IMR-90 (cell line): ENCODE measurements around the gene MRPL40. TPM values are rescaled to one million over a fixed set of nuclear protein-coding genes. Genes with fewer than 3 reads are reported as not detected.

Experiments
- ATAC-seq: fragments of 200-7000 bp; cut with Tn5 transposase; 2 replicates; pipeline ENCODE4 v1.9.1; 2020; ENCODE audit warnings: low read depth, mild to moderate bottlenecking, moderate library complexity
- BruUV-seq: library from RNA; stranded (reverse); fragments of 400-500 nt; replicated peaks from 2 replicates; lab custom pipeline; 2021; lab: Mats Ljungman, UMichigan
- CTCF ChIA-PET: fragments of 300-600 bp; formaldehyde crosslinking; extraction: SDS; loops from one replicate; lab custom pipeline; 2021; ENCODE audit warnings: antibody characterized with exemption; lab: Yijun Ruan, JAX
- POLR2A ChIA-PET: fragments of 300-600 bp; sonication (Branson Sonifier 250); formaldehyde crosslinking; loops from one replicate; lab custom pipeline; 2022; ENCODE audit warnings: antibody characterized with exemption; ENCODE audit not compliant: unreplicated experiment; lab: Charles Lee
- DNase-seq: peaks from one replicate; pipeline ENCODE4 v3.0.0; 2013
- H2AFZ ChIP-seq: replicated peaks from 2 replicates; pipeline ENCODE3; 2013; ENCODE audit warnings: low read length, mild to moderate bottlenecking; ENCODE audit not compliant: poor library complexity
- H2AK5ac ChIP-seq: 2 replicates; pipeline ENCODE4 v1.6.1; 2013; ENCODE audit warnings: low read depth, low read length, inconsistent platforms
- H2AK9ac ChIP-seq: replicated peaks from 2 replicates; pipeline ENCODE3; 2013; ENCODE audit warnings: mild to moderate bottlenecking, low read depth, low read length, moderate library complexity; ENCODE audit not compliant: poor library complexity
- H2BK120ac ChIP-seq: 2 replicates; pipeline ENCODE4 v1.6.1; 2013; ENCODE audit warnings: low read depth, low read length, inconsistent platforms
- H2BK15ac ChIP-seq: 3 replicates; pipeline ENCODE4 v1.6.1; 2013; ENCODE audit warnings: low read depth, low read length, inconsistent platforms
- H2BK20ac ChIP-seq: 2 replicates; pipeline ENCODE4 v1.6.1; 2013; ENCODE audit warnings: low read depth, mild to moderate bottlenecking, inconsistent platforms, low read length, moderate library complexity
- H2BK5ac ChIP-seq: 2 replicates; pipeline ENCODE4 v1.6.1; 2013; ENCODE audit warnings: mild to moderate bottlenecking, low read depth, low read length, inconsistent platforms; ENCODE audit not compliant: poor library complexity, severe bottlenecking
- H3K14ac ChIP-seq: replicated peaks from 2 replicates; pipeline ENCODE4 v1.6.1; 2013; ENCODE audit warnings: low read depth, low read length, inconsistent platforms
- H3K18ac ChIP-seq: 2 replicates; pipeline ENCODE4 v1.6.1; 2013; ENCODE audit warnings: low read depth, low read length, control low read depth
- H3K23ac ChIP-seq: 2 replicates; pipeline ENCODE4 v1.6.1; 2013; ENCODE audit warnings: low read depth, low read length, inconsistent platforms
- H3K27ac ChIP-seq: 2 replicates; pipeline ENCODE4 v1.5.1; 2013; ENCODE audit warnings: mild to moderate bottlenecking, control low read depth, low read length; ENCODE audit not compliant: insufficient read depth
- H3K27me3 ChIP-seq: 2 replicates; pipeline ENCODE4 v1.6.1; 2013; ENCODE audit warnings: low read length; ENCODE audit not compliant: control insufficient read depth, insufficient read depth
- H3K36me3 ChIP-seq: 2 replicates; pipeline ENCODE4 v1.6.1; 2013; ENCODE audit warnings: low read length, mixed read lengths; ENCODE audit not compliant: control insufficient read depth, insufficient read depth
- H3K4ac ChIP-seq: 2 replicates; pipeline ENCODE4 v1.6.1; 2013; ENCODE audit warnings: low read depth, low read length, inconsistent platforms
- H3K4me1 ChIP-seq: 2 replicates; pipeline ENCODE4 v1.6.1; 2013; ENCODE audit warnings: low read length, mixed read lengths; ENCODE audit not compliant: control insufficient read depth, insufficient read depth
- H3K4me2 ChIP-seq: 2 replicates; pipeline ENCODE4 v1.6.1; 2013; ENCODE audit warnings: low read depth, mild to moderate bottlenecking, control low read depth, low read length, moderate library complexity
- H3K4me3 ChIP-seq: 2 replicates; pipeline ENCODE4 v1.5.1; 2013; ENCODE audit warnings: low read depth, mild to moderate bottlenecking, control low read depth, low read length, moderate library complexity; ENCODE audit not compliant: insufficient read depth
- H3K56ac ChIP-seq: 2 replicates; pipeline ENCODE4 v1.6.1; 2013; ENCODE audit warnings: low read length, inconsistent platforms; ENCODE audit not compliant: insufficient read depth; ENCODE audit errors: extremely low read depth
- H3K79me1 ChIP-seq, 2 experiments: 2 replicates each; pipeline ENCODE4 v1.6.1; 2013; ENCODE audit warnings: low read length in 2 of 2, inconsistent platforms in 1 of 2, low read depth in 1 of 2
- H3K9ac ChIP-seq: 2 replicates; pipeline ENCODE4 v1.6.1; 2013; ENCODE audit warnings: low read depth, low read length, control low read depth
- H3K9me1 ChIP-seq: 2 replicates; pipeline ENCODE4 v1.6.1; 2013; ENCODE audit warnings: low read length, inconsistent platforms; ENCODE audit not compliant: insufficient read depth
- H3K9me3 ChIP-seq: 2 replicates; pipeline ENCODE4 v1.6.1; 2013; ENCODE audit warnings: low read length; ENCODE audit not compliant: control insufficient read depth, insufficient read depth
- H4K20me1 ChIP-seq: 2 replicates; pipeline ENCODE4 v1.6.1; 2013; ENCODE audit warnings: low read length, inconsistent platforms; ENCODE audit not compliant: insufficient read depth
- H4K5ac ChIP-seq: 2 replicates; pipeline ENCODE4 v1.6.1; 2013; ENCODE audit warnings: mild to moderate bottlenecking, low read depth, low read length, control low read depth
- H4K8ac ChIP-seq, 2 experiments: 2 replicates each; pipeline ENCODE4 v1.6.1; 2013; ENCODE audit warnings: low read depth in 2 of 2, low read length in 2 of 2, control low read depth in 1 of 2, inconsistent platforms in 1 of 2
- H4K91ac ChIP-seq: 2 replicates; pipeline ENCODE4 v1.6.1; 2013; ENCODE audit warnings: low read depth, low read length, inconsistent platforms; ENCODE audit not compliant: insufficient read depth
- CEBPB ChIP-seq: IDR thresholded peaks from 2 replicates; pipeline ENCODE4 v1.6.1; 2012; ENCODE audit warnings: low read depth, low read length, improper control_type of control experiment
- RFX5 ChIP-seq: IDR thresholded peaks from 2 replicates; pipeline ENCODE4 v1.8.0; 2012; ENCODE audit warnings: low read depth, mild to moderate bottlenecking, low read length, moderate library complexity
- WGBS, 2 experiments: methylation state at CpG; one replicate each; pipeline versions ENCODE4 v1.1.5 to v1.1.7; 2013; ENCODE audit warnings: missing lambda C conversion rate in 2 of 2; ENCODE audit not compliant: insufficient read length in 1 of 2; ENCODE audit errors: extremely low coverage in 2 of 2; 5-methylcytosine and 5-hydroxymethylcytosine counted together
- dilution Hi-C: fragments of 300-500 bp; cut with HindIII; formaldehyde crosslinking; loops from one replicate; pipeline ENCODE4 v1.14.3; 2018; ENCODE audit warnings: low sequenced_read_pairs; ENCODE audit not compliant: unreplicated experiment
- in situ Hi-C: fragments of 300-500 bp; cut with MboI; formaldehyde crosslinking; loops from 3 replicates; pipeline ENCODE4 v1.14.3; 2019; ENCODE audit warnings: low sequenced_read_pairs, inconsistent platforms, mixed read lengths
- intact Hi-C: fragments of 100-400 bp; cut with micrococcal nuclease; formaldehyde crosslinking; loops from 2 replicates; pipeline ENCODE4 v1.10.0; 2022
- polyA plus RNA-seq, 3 experiments: library from polyadenylated mRNA; depleted of rRNA; stranded (reverse); fragments of >200 nt; gene quantifications; 2 replicates each; pipeline ENCODE4 v1.2.3, GENCODE V29; 2012; ENCODE audit warnings: low replicate concordance in 1 of 3
- total RNA-seq: library from RNA; depleted of rRNA; stranded (reverse); fragments of >200 nt; gene quantifications from 2 replicates; pipeline ENCODE4 v1.2.3, GENCODE V29; 2012

Gene MRPL40
- total and polyA plus RNA-seq, 2 of the 4 experiments (the other 2 are of a cell fraction), result 36.7 to 37.5 TPM

- peaks cover 12 to 71% of the 10 kb centered on the region in 2 experiments; a peak in 3 of 4 replicates for H3K79me1 ChIP-seq
- POLR2A ChIA-PET, result no interaction called here
- H3K4me1 ChIP-seq, result peaks cover 3% of the 10 kb centered on the region
- peak overlapping the region; percentile 61 for H3K9ac ChIP-seq
- peak overlapping the region; percentile 81 for H3K4me3 ChIP-seq
- peak overlapping the region; percentile 85 for H2AFZ ChIP-seq
- 0 out of 2 replicates have a peak overlapping the region, but pooled peaks have one; percentile 32 for H3K56ac ChIP-seq
- ATAC-seq (peak; percentile 2), DNase-seq (peak; percentile 78)
- H4K20me1 ChIP-seq, result peaks cover 39% of the 10 kb centered on the region
- H3K23ac ChIP-seq, result peak overlapping the region; percentile 91
- H3K27ac ChIP-seq, result peak overlapping the region; percentile 54
- H3K9me1 ChIP-seq, result peaks cover 10% of the 10 kb centered on the region; the same call in 1 of the 2 replicates
- H4K8ac ChIP-seq, result peak overlapping the region in 1 of 2 experiments; percentile 36; a peak in 2 of 4 replicates
- TF ChIP-seq CEBPB, result peak; percentile 64
- TF ChIP-seq RFX5, result no peak
- peaks cover 5% of the 10 kb centered on the region for H3K36me3 ChIP-seq
- dilution Hi-C loops, result no loop called here
- intact Hi-C loops, result loop anchor here (10.0 kb wide), 1 partner anchor 135 kb away; the partner anchor contains the start of gene CLTCL1
- H3K14ac ChIP-seq, result peak overlapping the region; percentile 60
- CTCF ChIA-PET, result no interaction called here
- H2BK120ac ChIP-seq, result no peak overlapping the region
- H3K18ac ChIP-seq, result no peak overlapping the region
- H2BK15ac ChIP-seq, result no peak overlapping the region
- peak overlapping the region; percentile 86 for H2AK9ac ChIP-seq
- peak overlapping the region; percentile 6; the same call in 1 of the 2 replicates for H2AK5ac ChIP-seq
- peak overlapping the region; percentile 96 for H3K4me2 ChIP-seq
- H2BK20ac ChIP-seq, result no peak overlapping the region
- H3K4ac ChIP-seq, result peak overlapping the region; percentile 63
- peak overlapping the region; percentile 35 for H2BK5ac ChIP-seq
- WGBS, 2 experiments, result 60% methylated on average over 1 of the region's 12 CpGs; no CpG with 5 or more reads in 1 of the 2 experiments
- H3K9me3 ChIP-seq, result no peaks in the 10 kb centered on the region
- no TSS peak for BruUV-seq
- in situ Hi-C loops, result no loop called here
- no peaks in the 10 kb centered on the region for H3K27me3 ChIP-seq
- H4K91ac ChIP-seq, result no peak overlapping the region
- no peak overlapping the region; the same call in 1 of the 2 replicates for H4K5ac ChIP-seq
Observed at GRCh38 chr22:19429950-19430889, 2.1 kb upstream of the MRPL40 start.
